Activated naive CD4-positive, alpha-beta T cell treated with anti-CD3 and anti-CD28 coated beads, Interleukin-2, amount 50 U/mL, for 72 hours (primary cell): ENCODE results near the gene CHST11. TPM values are rescaled to one million over a fixed set of nuclear protein-coding genes. Genes with fewer than 3 reads are reported as not detected.
A peak's percentile ranks its signal among the peaks of the same experiment; 100 is the strongest.

Source experiments
- ATAC-seq, 2 donors: fragments of 150-1000 bp; cut with Tn5 transposase; 2 replicates each; pipeline ENCODE4 v1.10.0; 2021; ENCODE audit warnings: mild to moderate bottlenecking in 2 of 2, moderate library complexity in 2 of 2
- DNase-seq, 2 donors: peaks; one replicate each; pipeline ENCODE4 v3.0.0; 2021 to 2022; ENCODE audit warnings: low spot score in 2 of 2
- H3K27ac Mint-ChIP-seq, 2 donors: one replicate each; pipeline ENCODE4 v1.8.0; 2022; ENCODE audit warnings: mild to moderate bottlenecking in 2 of 2, mixed read lengths in 2 of 2
- H3K36me3 Mint-ChIP-seq, 2 donors: one replicate each; pipeline ENCODE4 v1.8.0; 2022; ENCODE audit warnings: mixed read lengths in 2 of 2
- H3K9me3 Mint-ChIP-seq, 2 donors: one replicate each; pipeline ENCODE4 v1.8.0; 2022; ENCODE audit warnings: mixed read lengths in 2 of 2
- total RNA-seq, 2 donors: library from RNA; stranded (reverse); gene quantifications; one replicate each; pipeline ENCODE4 v1.2.3, GENCODE V29; 2022

The CHST11 gene
- total RNA-seq, 2 donors from 2014 or later: 20.0 to 40.0 TPM

DNA sequence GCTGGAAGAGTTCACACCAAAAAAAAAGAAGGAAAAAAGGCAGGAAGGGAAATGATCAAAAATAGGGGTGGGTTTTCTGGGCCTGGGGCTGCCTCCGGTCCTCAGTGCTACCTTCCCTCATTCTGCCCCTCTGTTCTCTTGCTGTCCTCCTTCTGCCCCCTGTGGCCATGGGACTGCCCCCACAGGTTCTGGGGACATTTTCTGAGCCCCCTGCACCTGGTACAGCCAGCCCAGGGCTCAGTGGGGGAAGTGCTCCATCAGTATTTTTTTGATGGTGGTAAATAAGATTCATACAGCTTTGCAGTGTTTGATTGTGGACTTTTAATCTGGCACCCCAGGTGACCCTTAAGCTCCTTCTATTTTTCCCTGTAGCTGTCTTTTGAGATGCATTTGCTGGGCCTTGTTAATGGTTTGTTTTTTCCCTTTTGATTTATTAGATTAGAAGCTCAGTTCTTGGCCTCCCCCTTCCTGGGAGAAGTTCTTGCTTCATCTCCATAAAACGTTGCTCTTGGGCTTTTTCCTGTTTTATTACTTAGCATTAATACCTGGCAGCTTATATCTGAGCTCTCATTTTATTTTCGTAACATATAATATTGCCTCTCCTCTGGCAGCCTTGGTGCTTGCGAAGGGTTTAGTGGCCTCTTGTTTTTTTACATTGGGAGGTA, 43.1 kb downstream of the CHST11 start:
- Mint-ChIP-seq H3K36me3 (peaks cover 0 to 34% of the 10 kb centered on the region in 2 donors), H3K9me3 (no peaks in the 10 kb centered on the region), H3K27ac (peak overlapping the region in 1 of 2 donors; percentile 75)
- ATAC-seq (no peak), DNase-seq (no peak)

DNA sequence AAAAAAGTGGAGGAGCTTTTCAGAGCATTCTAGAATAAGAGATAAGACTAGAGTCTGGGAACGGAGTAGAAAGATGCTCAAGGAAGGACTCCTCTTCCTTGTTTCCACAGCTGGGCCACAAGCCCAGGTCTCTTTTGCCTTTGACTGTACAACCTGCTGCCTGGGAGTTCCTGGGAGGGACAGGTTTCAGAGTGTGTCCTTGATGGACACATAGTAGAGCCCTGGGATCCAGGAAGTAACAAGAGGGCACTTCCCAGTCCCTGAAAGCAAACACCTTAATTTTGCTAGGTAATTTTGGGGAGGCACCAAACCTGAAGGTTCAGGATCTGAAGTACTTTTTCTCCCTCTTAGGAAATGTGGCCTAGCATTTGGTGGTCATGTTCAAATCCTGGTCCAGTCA, 44.4 kb downstream of the CHST11 start:
- no peak for DNase-seq
- Mint-ChIP-seq H3K36me3 (peaks cover 0 to 28% of the 10 kb centered on the region in 2 donors), H3K27ac (no peak overlapping the region), H3K9me3 (no peaks in the 10 kb centered on the region)
- ATAC-seq: no peak

DNA sequence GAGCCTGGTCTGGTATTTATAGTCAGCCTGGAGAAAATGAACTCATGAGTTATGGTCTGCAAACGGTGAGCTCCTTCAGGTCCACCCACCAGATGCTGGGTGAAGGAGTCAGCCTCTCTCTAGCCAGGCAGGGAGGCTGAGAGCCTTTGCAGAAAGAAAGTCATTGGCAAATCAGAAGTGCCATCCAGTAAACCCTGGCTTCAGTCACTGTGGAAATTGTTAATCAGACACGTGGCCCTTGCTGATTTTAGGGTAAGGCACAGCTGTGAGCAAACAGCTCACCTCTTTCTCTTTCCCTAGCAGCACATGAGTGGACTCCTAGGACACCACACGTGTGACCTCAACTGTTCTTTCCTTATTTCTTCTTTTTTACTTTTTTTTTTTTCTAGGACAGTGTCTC, 44.9 kb downstream of the CHST11 start:
- Mint-ChIP-seq H3K36me3 (peaks cover 0 to 30% of the 10 kb centered on the region in 2 donors), H3K9me3 (no peaks in the 10 kb centered on the region), H3K27ac (no peak overlapping the region)
- peak; percentile 49 to 51 for ATAC-seq
- DNase-seq: no peak

DNA sequence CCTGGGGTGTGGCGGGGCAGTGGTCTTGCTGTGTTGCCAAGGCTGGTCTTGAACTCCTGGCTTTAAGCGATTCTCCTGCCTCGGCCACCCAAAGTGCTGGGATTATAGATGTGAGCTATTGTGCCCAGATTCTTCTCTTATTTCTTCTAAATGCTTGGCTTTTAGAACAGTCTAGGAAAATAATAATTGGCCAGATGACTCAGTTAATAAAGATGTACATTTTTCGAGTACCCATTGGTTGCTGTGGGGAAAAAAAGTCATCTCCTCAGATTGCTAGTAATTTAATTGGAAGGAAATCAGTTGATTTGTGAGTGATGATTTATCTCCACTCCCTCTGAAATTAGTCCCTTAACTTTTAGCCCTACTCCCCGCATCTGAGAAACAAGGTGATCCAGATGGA, 45.5 kb downstream of the CHST11 start:
- Mint-ChIP-seq H3K9me3 (no peaks in the 10 kb centered on the region), H3K36me3 (peaks cover 0 to 28% of the 10 kb centered on the region in 2 donors), H3K27ac (no peak overlapping the region)
- ATAC-seq: no peak
- DNase-seq: no peak

DNA sequence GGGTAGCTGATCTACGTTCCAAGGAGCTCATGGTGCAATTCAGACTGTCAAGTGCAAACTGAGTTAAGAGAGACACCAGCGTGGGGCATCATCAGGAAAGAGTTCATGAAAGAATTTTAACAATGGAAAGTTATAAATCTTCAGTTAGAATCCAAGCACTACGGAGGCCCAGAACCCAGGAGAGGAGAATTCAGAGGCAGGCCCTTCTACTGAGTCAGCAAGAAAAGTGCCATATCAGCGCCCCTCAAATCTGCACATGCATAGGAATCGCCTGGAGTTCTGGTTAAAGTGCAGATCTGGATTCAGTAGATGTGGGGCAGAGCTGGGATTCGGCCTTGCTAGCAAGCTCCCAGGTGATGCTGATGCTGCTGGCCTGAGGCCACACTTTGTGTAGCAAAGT, 45.9 kb downstream of the CHST11 start:
- DNase-seq: no peak
- H3K9me3 Mint-ChIP-seq: peaks cover 0 to 3% of the 10 kb centered on the region in 2 donors

DNA sequence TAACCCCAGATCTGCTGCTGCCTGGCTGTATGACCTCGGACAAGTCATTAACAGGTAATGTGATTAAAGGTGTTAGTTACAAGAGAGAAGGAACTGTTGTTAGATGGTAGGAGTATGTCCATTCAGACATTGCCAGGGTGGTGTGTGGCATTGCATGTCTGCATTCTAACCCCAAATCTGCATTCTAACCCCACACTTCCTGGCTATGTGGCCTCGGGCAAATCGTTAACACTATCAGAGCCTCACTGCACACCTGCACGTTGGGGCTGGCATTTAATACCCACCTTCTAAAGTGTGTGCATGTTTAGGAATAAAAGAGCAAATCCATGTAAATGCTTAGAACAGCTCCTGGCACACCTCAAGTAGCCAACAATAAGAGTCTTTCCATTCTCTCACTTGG, 46.4 kb downstream of the CHST11 start:
- ATAC-seq (no peak), DNase-seq (no peak)
- peaks cover 0 to 5% of the 10 kb centered on the region in 2 donors for H3K9me3 Mint-ChIP-seq
- H3K27ac Mint-ChIP-seq: no peak overlapping the region
- peaks cover 0 to 28% of the 10 kb centered on the region in 2 donors for H3K36me3 Mint-ChIP-seq

More for the DNA sequence above, 45.9 kb downstream of the CHST11 start:
- ATAC-seq: no peak
- peaks cover 0 to 27% of the 10 kb centered on the region in 2 donors for H3K36me3 Mint-ChIP-seq
- H3K27ac Mint-ChIP-seq: peak overlapping the region in 1 of 2 donors; percentile 22

DNA sequence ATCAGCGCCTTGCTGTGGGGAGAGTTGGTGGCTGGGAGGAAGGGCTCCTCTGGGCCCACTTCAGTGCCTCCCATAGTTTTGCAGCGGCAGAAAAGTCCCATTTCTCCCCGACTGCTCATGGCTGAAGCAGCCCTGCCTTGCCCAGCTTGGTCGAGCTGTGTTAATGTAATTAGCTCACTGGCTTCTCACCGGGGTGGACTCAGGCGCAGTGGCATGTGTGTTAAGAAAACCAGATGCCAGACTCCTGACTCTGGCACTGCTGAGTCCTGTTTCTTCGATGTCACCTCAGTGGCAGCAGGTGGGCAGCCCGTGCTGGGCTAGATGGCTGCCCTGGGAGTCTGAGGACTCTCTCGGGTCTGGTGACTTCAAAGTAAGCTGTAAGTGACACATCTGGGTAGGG, 47.4 kb downstream of the CHST11 start:
- Mint-ChIP-seq H3K36me3 (peaks cover 0 to 37% of the 10 kb centered on the region in 2 donors), H3K9me3 (peaks cover 0 to 11% of the 10 kb centered on the region in 2 donors), H3K27ac (no peak overlapping the region)
- DNase-seq: no peak
- no peak for ATAC-seq

DNA sequence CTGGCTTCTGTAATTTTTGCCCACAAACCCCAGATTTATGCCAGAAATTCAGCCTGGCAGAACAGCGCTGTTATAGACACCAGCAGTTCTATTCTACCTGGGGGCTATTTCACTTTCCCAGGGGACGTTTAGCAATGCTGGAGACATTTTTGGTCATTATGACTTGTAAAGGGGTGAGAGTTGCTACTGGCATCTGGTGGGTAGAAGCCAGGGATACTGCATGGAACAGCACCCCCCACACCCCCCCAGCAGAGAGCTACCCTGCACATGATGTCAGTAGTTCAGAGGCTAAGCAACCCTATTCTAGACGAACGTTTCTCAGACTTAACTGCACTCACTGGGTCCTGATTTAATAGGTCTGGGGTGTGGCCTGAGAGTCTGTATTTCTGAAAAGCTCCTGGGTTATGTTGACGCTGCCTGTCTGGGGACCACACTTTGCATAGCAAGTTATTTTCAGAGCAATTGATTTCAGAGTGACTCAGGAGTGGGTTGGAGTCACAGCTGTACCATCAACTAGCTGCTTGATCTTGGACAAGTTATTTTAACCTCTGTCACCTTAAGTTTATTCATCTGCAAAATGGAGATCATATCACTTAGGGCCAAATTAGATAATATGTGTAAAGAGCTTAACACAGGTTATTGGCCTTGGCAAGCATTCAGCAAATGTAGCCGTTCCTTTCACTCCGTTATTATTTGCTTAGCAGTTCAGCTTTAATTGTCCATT, 48.5 kb downstream of the CHST11 start:
- H3K27ac Mint-ChIP-seq: no peak overlapping the region
- no peak for ATAC-seq
- no peak for DNase-seq
- H3K36me3 Mint-ChIP-seq: peaks cover 0 to 39% of the 10 kb centered on the region in 2 donors
- peaks cover 0 to 13% of the 10 kb centered on the region in 2 donors for H3K9me3 Mint-ChIP-seq

DNA sequence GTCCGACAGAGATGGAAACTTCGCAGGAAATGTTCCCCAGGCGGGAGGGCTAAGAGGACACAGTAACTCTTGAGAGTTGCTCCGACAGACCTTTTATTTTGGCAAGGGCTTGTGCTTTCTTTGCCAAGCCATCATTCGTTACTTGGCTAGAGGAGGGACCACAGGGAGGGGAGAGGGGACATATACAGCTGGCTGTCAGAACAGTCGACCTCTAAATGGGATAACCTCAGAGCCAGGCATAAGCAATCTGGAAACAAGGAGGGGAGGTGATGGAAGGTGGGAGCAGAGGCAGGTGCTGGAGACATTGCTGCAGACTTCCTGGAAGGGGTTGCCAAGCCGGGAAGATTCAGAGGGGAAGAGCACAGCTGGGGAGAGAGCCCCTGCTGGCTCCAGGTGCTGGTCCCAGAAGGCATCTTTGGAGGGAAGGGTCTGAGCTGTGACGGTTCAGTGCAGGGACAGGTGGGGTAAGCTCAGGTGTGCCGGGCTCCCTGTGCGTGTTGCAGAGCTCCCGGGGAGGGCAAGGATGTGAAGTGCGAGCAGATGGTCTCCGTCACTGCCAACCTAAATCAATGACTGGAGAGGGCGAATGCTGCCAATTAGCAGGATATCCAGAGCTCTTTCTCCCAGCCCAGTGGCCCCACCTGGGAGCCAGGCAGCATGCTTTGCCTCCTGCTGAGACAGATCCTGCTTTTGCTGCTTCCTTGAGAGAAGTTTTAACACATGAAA, 50.1 kb downstream of the CHST11 start:
- peak overlapping the region in 1 of 2 donors; percentile 34 for H3K27ac Mint-ChIP-seq
- DNase-seq (no peak), ATAC-seq (no peak)
- H3K36me3 Mint-ChIP-seq: peaks cover 0 to 39% of the 10 kb centered on the region in 2 donors
- peaks cover 0 to 13% of the 10 kb centered on the region in 2 donors for H3K9me3 Mint-ChIP-seq

DNA sequence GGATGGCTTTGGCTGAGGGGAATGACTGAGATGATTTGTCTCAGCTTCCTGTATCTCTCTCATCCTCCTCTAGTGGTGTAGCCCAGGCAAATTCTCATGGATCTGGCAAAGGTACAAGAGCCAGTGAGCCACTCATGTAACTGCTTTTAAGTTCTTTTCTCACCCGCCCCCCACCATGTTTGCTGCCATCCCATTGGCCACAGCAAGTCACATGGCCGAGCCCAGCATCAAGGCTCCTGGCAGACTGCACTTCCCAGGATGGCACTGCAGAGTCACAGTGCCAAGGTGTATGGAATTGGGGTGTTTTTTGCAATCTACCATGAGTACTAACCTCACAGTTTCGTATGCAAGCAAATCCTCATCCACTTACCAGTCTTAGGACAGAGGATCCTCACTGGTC, 50.9 kb downstream of the CHST11 start:
- Mint-ChIP-seq H3K36me3 (peaks cover 0 to 33% of the 10 kb centered on the region in 2 donors), H3K27ac (no peak overlapping the region), H3K9me3 (peaks cover 0 to 13% of the 10 kb centered on the region in 2 donors)
- ATAC-seq (no peak), DNase-seq (no peak)

DNA sequence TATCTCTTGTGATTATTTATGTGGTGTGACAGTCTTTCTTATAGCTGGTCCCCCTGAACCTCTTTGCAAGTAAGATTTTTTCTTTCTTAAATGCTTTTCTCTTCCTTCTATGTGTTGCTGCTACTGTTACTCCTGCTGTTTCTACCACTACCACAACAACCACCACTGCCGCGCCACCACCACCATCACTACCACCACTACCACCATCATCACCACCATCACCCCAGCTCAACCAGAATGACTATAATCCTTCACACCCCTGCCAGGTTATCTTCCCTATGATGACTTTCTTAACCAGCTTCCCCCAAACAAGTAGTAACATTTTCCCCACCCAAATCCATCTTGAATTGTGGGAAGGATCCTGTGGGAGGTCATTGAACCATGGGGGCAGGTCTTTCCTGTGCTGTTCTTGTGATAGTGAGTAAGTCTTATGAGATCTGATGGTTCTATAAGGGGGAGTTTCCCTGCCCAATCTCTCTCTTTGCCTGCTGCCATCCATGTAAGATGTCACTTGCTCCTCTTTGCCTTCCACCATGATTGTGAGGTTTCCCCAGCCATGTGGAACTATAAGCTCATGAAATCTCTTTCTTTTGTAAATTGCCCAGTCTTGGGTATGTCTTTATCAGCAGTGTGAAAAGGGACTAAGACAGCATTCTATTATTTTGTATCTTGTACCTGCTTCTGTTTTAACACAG, 52.2 kb downstream of the CHST11 start:
- H3K36me3 Mint-ChIP-seq: peaks cover 0 to 30% of the 10 kb centered on the region in 2 donors
- ATAC-seq (peak in 1 of 2 donors; percentile 65), DNase-seq (no peak)
- peaks cover 0 to 13% of the 10 kb centered on the region in 2 donors for H3K9me3 Mint-ChIP-seq
- no peak overlapping the region for H3K27ac Mint-ChIP-seq

DNA sequence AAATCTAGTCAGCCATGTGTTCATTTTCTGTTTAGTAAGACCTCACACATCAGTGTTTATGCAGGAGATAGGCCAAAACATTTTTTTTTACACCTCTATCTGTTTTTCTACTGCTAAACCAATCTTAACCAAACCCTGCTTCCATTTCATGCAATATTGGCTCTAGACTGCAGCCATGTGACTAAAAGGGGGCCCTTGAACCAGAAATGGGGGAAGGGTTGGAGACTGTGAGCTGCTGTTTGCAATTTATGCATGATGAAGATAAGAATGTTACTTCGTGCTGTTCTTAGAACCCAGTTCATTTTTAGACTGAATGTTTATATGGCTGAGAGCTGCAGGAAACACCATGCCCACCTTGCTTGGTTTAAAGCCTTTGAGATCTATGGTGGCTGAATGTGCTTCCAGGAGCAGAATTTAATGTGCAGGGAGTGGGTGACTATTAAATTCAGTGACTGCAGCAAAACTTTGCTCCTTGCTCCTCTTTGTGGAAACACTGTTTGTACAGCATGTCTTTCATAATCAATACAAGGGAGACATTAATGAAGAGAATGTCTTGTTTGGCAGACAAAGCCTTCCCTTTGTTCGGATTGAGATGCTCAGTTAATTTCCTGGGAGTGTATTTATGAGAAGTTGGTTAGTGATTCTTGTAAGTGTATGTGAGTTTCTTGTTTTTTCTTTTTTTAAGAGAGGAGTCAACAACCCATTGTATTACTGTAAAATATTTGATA, 53.6 kb downstream of the CHST11 start:
- DNase-seq (no peak), ATAC-seq (no peak)
- peaks cover 0 to 13% of the 10 kb centered on the region in 2 donors for H3K9me3 Mint-ChIP-seq
- peaks cover 0 to 43% of the 10 kb centered on the region in 2 donors for H3K36me3 Mint-ChIP-seq
- no peak overlapping the region for H3K27ac Mint-ChIP-seq

DNA sequence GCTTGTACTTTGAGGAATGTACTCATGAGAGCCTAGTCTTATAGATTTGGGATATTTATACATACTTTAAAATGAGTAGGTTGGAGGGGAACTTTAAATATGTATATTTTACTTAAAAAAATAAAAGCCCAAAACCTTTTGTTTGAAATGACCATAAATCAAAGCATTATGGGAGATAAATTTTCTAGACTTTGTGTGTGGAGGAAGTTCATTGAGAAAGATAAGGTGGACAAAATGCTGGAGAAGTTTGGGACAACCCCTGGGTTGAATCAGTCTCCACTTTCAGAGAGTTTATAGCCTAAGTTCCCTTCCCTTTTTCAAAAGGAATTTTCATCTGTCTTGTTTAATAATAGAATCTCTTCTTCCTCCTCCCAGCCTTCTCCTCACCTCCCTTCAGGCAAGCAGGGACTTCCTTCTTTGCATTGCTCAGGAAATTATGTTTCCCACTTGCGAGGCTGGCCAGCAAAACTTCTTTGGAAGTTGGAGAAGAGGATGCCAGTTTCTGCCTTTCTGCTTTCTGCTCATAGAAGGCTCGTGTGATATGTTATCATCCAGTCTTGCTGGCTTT, 54.2 kb downstream of the CHST11 start:
- peaks cover 0 to 13% of the 10 kb centered on the region in 2 donors for H3K9me3 Mint-ChIP-seq
- ATAC-seq: no peak
- DNase-seq: no peak
- H3K36me3 Mint-ChIP-seq: peaks cover 0 to 43% of the 10 kb centered on the region in 2 donors
- no peak overlapping the region for H3K27ac Mint-ChIP-seq

DNA sequence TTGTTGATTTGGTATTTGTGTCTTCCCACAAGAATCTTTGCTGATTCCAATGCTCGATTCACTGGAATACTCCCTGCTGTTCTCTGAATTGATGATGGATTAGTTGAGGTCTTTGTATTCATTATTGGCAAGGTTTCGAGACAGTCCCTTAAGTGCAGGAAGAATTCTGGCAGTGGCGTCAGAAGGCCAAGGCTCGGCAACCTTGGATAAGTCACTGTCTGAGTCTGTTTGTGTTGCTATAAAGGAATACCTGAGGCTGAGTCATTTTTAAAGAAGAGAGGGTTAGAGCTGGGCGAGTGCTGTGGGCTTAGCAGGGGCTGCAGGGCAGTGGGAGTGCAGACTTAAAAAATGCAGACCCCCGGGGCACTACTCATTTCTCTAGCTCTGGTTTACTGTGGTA, 56.9 kb downstream of the CHST11 start:
- ATAC-seq: no peak
- H3K27ac Mint-ChIP-seq: no peak overlapping the region

DNA sequence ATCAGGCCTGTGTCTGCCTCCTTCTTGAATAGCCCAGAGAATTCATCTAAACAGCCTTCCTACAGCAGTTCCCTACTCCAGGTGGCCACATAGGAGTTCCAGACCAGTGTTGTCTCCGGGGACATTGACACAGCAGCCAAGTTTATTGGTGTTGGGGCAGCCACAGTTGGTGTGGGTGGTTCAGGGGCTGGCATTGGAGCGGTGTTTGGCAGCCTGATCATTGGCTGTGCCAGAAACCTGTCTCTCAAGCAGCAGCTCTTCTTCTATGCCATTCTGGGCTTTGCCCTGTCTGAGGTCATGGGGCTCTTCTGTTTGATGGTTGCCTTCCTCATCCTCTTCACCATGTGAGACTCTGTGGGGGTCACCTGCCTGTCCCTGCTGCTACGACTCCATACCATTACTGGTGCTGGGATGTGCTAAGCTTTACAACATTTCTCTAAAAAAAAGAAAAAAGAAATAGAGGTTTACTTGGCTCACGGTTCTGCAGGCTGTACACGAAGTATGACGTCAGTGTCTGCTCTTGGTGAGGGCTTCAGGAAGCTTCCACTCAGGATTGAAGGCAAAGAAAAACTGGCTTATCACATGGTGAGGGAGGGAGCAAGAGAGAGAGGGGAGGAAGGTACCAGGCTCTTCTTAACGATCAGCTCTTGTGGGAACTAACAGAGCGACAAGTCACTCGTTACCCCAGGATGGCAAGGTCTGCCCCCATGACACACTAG, 57.5 kb downstream of the CHST11 start:
- peaks cover 0 to under 1% of the 10 kb centered on the region in 2 donors for H3K9me3 Mint-ChIP-seq
- H3K27ac Mint-ChIP-seq: no peak overlapping the region
- DNase-seq (no peak), ATAC-seq (no peak)
- H3K36me3 Mint-ChIP-seq: peaks cover 0 to 20% of the 10 kb centered on the region in 2 donors

More for the DNA sequence above, 56.9 kb downstream of the CHST11 start:
- DNase-seq: no peak
- H3K36me3 Mint-ChIP-seq: peaks cover 0 to 25% of the 10 kb centered on the region in 2 donors
- peaks cover 0 to 6% of the 10 kb centered on the region in 2 donors for H3K9me3 Mint-ChIP-seq
